ENCODE measurements around the gene CACNA1E.

DNA sequence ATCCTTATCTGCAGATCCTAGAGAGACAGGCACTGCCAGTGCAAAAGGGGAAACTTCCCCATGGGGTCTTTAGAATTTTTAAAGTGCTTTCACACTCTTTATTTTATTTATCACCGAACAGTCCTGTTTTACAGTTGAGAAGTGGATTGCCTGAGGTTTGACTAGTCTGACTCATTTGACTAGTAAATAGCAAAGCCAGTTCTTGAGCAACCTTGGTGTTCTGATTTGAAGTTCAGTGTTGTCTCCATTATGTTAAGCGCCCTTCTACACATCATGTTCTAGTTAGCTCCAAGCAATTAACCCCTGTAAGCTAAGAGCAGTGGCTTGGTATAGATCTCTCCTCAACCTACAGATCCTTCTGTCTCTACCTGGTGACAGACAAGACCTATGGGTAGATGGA, 262.9 kb downstream of the CACNA1E start:
- TF ChIP-seq ZNF565 (CRISPR knock-in tag; conservative IDR thresholded peaks at IDR 0.05; ENCODE audit: low read depth) (no peak), SNAI2 (CRISPR knock-in tag; IDR thresholded peaks at IDR 0.05) (no peak), TCF4 (CRISPR knock-in tag; IDR thresholded peaks at IDR 0.05; ENCODE audit: borderline replicate concordance) (no peak), ISL1 (CRISPR knock-in tag; IDR thresholded peaks at IDR 0.05) (no peak), PPARA (CRISPR knock-in tag; IDR thresholded peaks at IDR 0.05; ENCODE audit: borderline replicate concordance) (no peak), ZFP3 (CRISPR knock-in tag; IDR thresholded peaks at IDR 0.05) (no peak), OSR1 (CRISPR knock-in tag; IDR thresholded peaks at IDR 0.05) (no peak)
- TF ChIP-seq, protein P1, sequence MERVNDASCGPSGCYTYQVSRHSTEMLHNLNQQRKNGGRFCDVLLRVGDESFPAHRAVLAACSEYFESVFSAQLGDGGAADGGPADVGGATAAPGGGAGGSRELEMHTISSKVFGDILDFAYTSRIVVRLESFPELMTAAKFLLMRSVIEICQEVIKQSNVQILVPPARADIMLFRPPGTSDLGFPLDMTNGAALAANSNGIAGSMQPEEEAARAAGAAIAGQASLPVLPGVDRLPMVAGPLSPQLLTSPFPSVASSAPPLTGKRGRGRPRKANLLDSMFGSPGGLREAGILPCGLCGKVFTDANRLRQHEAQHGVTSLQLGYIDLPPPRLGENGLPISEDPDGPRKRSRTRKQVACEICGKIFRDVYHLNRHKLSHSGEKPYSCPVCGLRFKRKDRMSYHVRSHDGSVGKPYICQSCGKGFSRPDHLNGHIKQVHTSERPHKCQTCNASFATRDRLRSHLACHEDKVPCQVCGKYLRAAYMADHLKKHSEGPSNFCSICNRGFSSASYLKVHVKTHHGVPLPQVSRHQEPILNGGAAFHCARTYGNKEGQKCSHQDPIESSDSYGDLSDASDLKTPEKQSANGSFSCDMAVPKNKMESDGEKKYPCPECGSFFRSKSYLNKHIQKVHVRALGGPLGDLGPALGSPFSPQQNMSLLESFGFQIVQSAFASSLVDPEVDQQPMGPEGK (CRISPR knock-in tag; IDR thresholded peaks at IDR 0.05; ENCODE audit: borderline replicate concordance), result no peak
- TF ChIP-seq, protein P2, sequence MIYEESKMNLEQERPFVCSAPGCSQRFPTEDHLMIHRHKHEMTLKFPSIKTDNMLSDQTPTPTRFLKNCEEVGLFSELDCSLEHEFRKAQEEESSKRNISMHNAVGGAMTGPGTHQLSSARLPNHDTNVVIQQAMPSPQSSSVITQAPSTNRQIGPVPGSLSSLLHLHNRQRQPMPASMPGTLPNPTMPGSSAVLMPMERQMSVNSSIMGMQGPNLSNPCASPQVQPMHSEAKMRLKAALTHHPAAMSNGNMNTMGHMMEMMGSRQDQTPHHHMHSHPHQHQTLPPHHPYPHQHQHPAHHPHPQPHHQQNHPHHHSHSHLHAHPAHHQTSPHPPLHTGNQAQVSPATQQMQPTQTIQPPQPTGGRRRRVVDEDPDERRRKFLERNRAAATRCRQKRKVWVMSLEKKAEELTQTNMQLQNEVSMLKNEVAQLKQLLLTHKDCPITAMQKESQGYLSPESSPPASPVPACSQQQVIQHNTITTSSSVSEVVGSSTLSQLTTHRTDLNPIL (CRISPR knock-in tag; IDR thresholded peaks at IDR 0.05; ENCODE audit: low read depth), result no peak

Data from SK-N-SH treated with all-trans-retinoic acid at 6 μM for 48 hours (cell line).